Measurements from ENCODE around the gene DNAJC13.
"Not testable (repeated sequence)": the region's sequence is repeated elsewhere in the genome, so short reads cannot be mapped to it uniquely, and the experiment has no call there.

Gene DNAJC13

DNA sequence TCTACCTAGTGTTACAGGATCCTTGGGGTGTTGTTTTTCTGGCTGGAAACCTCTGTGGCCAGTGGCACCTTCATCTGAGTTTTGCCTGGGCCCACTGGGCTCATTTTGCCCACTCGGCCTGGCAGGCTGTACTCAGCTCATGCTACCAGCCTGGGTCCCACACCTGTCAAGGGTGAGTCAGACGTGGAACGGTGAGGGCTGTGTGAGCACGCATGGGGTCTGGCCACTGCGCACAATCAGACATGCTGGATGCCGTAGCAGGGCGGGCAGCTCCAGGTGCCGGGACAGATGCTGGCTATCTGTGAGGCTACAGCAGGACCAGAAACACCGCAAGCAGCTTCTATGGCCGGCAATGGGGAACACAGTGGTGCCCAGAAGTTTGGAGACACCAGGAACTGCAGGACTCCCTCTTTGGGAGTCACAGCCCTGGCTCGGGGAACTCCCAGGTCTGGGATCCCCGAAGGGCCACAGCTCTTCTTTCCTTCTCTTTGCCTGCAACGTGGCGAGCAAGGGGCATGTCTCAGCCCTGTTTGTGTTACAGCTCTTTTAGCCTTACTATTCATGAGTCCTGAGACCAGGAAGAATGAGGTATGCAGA lies 35.9 kb upstream of the DNAJC13 start:
- no peak for TF ChIP-seq CTCF (IDR thresholded peaks at IDR 0.05; ENCODE audit: borderline replicate concordance, control extremely low read depth, extremely low read depth, insufficient read depth, missing control alignments)
- DNase-seq (ENCODE audit: low spot score), result no peak
- in situ Hi-C loops (cut with MboI; ENCODE audit: low sequenced_read_pairs, unreplicated experiment), result no loop called here

DNA sequence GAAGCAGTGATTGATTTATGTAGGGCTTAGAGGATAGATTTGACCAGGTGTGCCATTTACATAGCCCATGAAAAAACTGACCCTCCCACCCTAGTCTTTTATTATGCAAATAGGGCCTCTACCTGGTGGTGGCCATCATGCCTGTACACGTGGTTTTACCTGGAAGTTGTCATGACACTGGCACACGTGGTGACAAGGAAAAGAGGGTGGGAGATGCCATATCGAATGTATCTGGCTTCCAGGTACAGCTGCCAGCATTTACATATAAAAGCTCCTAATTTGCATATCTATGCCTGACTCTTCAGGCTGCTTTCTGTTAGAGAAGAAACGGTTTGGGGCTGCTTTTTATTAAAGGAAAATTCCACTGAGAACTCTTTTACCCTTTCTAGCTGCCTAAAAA lies 35.0 kb upstream of the DNAJC13 start:
- DNase-seq (ENCODE audit: low spot score), result no peak
- in situ Hi-C loops (cut with MboI; ENCODE audit: low sequenced_read_pairs, unreplicated experiment), result no loop called here
- no peak for TF ChIP-seq CTCF (IDR thresholded peaks at IDR 0.05; ENCODE audit: borderline replicate concordance, control extremely low read depth, extremely low read depth, insufficient read depth, missing control alignments)

GRCh38 chr3:132382688-132383194 lies 34.6 kb upstream of the DNAJC13 start:
- in situ Hi-C loops (cut with MboI; ENCODE audit: low sequenced_read_pairs, unreplicated experiment), result no loop called here
- TF ChIP-seq CTCF (IDR thresholded peaks at IDR 0.05; ENCODE audit: borderline replicate concordance, control extremely low read depth, extremely low read depth, insufficient read depth, missing control alignments), result no peak

GRCh38 chr3:132386259-132386658 lies 31.0 kb upstream of the DNAJC13 start:
- TF ChIP-seq CTCF (IDR thresholded peaks at IDR 0.05; ENCODE audit: borderline replicate concordance, control extremely low read depth, extremely low read depth, insufficient read depth, missing control alignments), result no peak
- DNase-seq (ENCODE audit: low spot score), result no peak
- in situ Hi-C loops (cut with MboI; ENCODE audit: low sequenced_read_pairs, unreplicated experiment), result no loop called here

More at GRCh38 chr3:132382688-132383194, 34.6 kb upstream of the DNAJC13 start:
- no peak for DNase-seq (ENCODE audit: low spot score)

GRCh38 chr3:132392675-132393074 lies 24.6 kb upstream of the DNAJC13 start:
- in situ Hi-C loops (cut with MboI; ENCODE audit: low sequenced_read_pairs, unreplicated experiment); DNase-seq (ENCODE audit: low spot score): not testable (repeated sequence)

DNA sequence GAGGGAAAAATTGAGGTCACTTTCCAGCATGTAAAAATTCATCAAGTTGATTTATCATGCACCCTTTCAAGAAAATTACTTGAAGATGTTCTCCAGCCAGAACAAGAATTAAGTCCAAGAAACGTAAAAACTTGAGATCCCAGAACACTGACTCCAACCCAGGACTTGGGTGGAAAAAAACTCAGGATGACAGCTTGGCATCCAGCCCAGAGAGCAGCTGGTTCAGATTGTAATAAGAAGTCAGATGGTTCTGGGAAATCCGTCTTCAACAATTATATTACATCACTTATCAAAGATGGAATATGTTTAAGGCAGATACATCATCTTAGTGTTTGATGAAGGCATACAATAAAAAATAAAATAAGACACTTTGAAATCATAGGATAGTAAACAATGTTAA lies 23.0 kb upstream of the DNAJC13 start:
- in situ Hi-C loops (cut with MboI; ENCODE audit: low sequenced_read_pairs, unreplicated experiment), result no loop called here
- TF ChIP-seq CTCF (IDR thresholded peaks at IDR 0.05; ENCODE audit: borderline replicate concordance, control extremely low read depth, extremely low read depth, insufficient read depth, missing control alignments), result no peak
- no peak for DNase-seq (ENCODE audit: low spot score)

GRCh38 chr3:132395126-132395525 lies 22.2 kb upstream of the DNAJC13 start:
- no peak for DNase-seq (ENCODE audit: low spot score)
- in situ Hi-C loops (cut with MboI; ENCODE audit: low sequenced_read_pairs, unreplicated experiment), result no loop called here
- no peak for TF ChIP-seq CTCF (IDR thresholded peaks at IDR 0.05; ENCODE audit: borderline replicate concordance, control extremely low read depth, extremely low read depth, insufficient read depth, missing control alignments)
